ENCODE data around the gene C2orf78. TPM values are rescaled to one million over a fixed set of nuclear protein-coding genes. Genes with fewer than 3 reads are reported as not detected.
A peak's percentile ranks its signal among the peaks of the same experiment; 100 is the strongest.

C2orf78 gene
- total RNA-seq, 4 donors from 2014 or later = not detected

- no peak overlapping the region for H3K4me3 ChIP-seq
- no peak for TF ChIP-seq POLR2AphosphoS5 (IDR thresholded peaks at IDR 0.05)
- TF ChIP-seq EP300 (IDR thresholded peaks at IDR 0.05) = no peak
- no peak for TF ChIP-seq POLR2A (IDR thresholded peaks at IDR 0.05)
- no peak for TF ChIP-seq CTCF (IDR thresholded peaks at IDR 0.05)
- H3K9me3 ChIP-seq = no peaks in the 10 kb centered on the region
- DNase-seq (ENCODE audit: low spot score in 2 of 2) = no peak
- no peaks in the 10 kb centered on the region for H3K4me1 ChIP-seq
- peaks cover 11% of the 10 kb centered on the region for H3K27me3 ChIP-seq
- no peak overlapping the region for H3K27ac ChIP-seq
- no peaks in the 10 kb centered on the region for H3K36me3 ChIP-seq
- 29% methylated on average over 2 of the region's 2 CpGs for WGBS
Measured at GRCh38 chr2:73821227-73821626, 37.2 kb downstream of the C2orf78 start.

- no peak for DNase-seq (ENCODE audit: low spot score in 2 of 2)
- 70% methylated on average over 2 of the region's 2 CpGs for WGBS
- Histone ChIP-seq H3K27ac (no peak overlapping the region), H3K36me3 (no peaks in the 10 kb centered on the region), H3K4me1 (no peaks in the 10 kb centered on the region), H3K4me3 (no peak overlapping the region), H3K9me3 (no peaks in the 10 kb centered on the region), H3K27me3 (peaks cover 10% of the 10 kb centered on the region)
- no peak for TF ChIP-seq POLR2A (IDR thresholded peaks at IDR 0.05)
- TF ChIP-seq EP300 (IDR thresholded peaks at IDR 0.05) = no peak
- no peak for TF ChIP-seq CTCF (IDR thresholded peaks at IDR 0.05)
- TF ChIP-seq POLR2AphosphoS5 (IDR thresholded peaks at IDR 0.05) = no peak
Measured at GRCh38 chr2:73821669-73822068, 37.7 kb downstream of the C2orf78 start.

- DNase-seq (ENCODE audit: low spot score in 2 of 2) = no peak
- H3K27ac ChIP-seq = no peak overlapping the region
- 50% methylated on average over 1 of the region's 1 CpG for WGBS
- H3K36me3 ChIP-seq = no peaks in the 10 kb centered on the region
- no peaks in the 10 kb centered on the region for H3K9me3 ChIP-seq
- H3K4me1 ChIP-seq = no peaks in the 10 kb centered on the region
- no peak overlapping the region for H3K4me3 ChIP-seq
- peaks cover 10% of the 10 kb centered on the region for H3K27me3 ChIP-seq
- TF ChIP-seq POLR2AphosphoS5 (IDR thresholded peaks at IDR 0.05) = no peak
- TF ChIP-seq CTCF (IDR thresholded peaks at IDR 0.05) = no peak
- TF ChIP-seq EP300 (IDR thresholded peaks at IDR 0.05) = no peak
- no peak for TF ChIP-seq POLR2A (IDR thresholded peaks at IDR 0.05)
Measured at GRCh38 chr2:73822276-73822675, 38.3 kb downstream of the C2orf78 start.

GRCh38 chr2:73822991-73823390, 39.0 kb downstream of the C2orf78 start:
- no peak for DNase-seq (ENCODE audit: low spot score in 2 of 2)
- Histone ChIP-seq H3K36me3 (no peaks in the 10 kb centered on the region), H3K27me3 (peaks cover 10% of the 10 kb centered on the region), H3K4me3 (no peak overlapping the region), H3K4me1 (peaks cover 2% of the 10 kb centered on the region), H3K27ac (no peak overlapping the region), H3K9me3 (no peaks in the 10 kb centered on the region)
- 72% methylated on average over 2 of the region's 2 CpGs for WGBS
- TF ChIP-seq POLR2AphosphoS5 (IDR thresholded peaks at IDR 0.05) (no peak), EP300 (IDR thresholded peaks at IDR 0.05) (no peak), POLR2A (IDR thresholded peaks at IDR 0.05) (no peak), CTCF (IDR thresholded peaks at IDR 0.05) (no peak)

DNA sequence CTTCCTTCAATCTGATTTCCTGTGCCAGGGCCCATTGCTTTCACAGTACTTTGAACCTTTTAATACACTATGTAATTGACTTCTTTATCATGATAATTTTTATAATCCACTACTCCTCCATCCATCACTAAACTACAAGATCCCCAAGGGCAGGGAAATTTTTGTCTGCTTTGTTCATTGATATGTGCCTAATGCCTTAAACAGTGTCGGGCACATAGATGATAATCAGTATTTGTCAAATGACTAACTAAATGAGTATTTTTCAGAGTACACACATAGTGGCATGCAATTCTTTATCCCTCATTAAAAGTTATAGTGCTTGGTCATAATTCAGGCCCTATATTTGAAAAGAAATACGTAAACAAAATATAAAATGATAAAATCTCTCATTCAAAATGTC, 39.4 kb downstream of the C2orf78 start:
- TF ChIP-seq EP300 (IDR thresholded peaks at IDR 0.05) (no peak), POLR2AphosphoS5 (IDR thresholded peaks at IDR 0.05) (no peak)
- no peak for DNase-seq (ENCODE audit: low spot score in 2 of 2)
- Histone ChIP-seq H3K27me3 (peaks cover 6% of the 10 kb centered on the region), H3K27ac (no peak overlapping the region), H3K4me1 (peaks cover 6% of the 10 kb centered on the region), H3K4me3 (no peak overlapping the region), H3K36me3 (no peaks in the 10 kb centered on the region), H3K9me3 (no peaks in the 10 kb centered on the region)
- 49% methylated on average over 2 of the region's 2 CpGs for WGBS

- DNase-seq (ENCODE audit: low spot score in 2 of 2) = no peak
- H3K27ac ChIP-seq = no peak overlapping the region
- TF ChIP-seq POLR2AphosphoS5 (IDR thresholded peaks at IDR 0.05) = no peak
- TF ChIP-seq CTCF (IDR thresholded peaks at IDR 0.05) = peak; percentile 70 to 82
- no peak overlapping the region for H3K4me3 ChIP-seq
- peaks cover 7% of the 10 kb centered on the region for H3K4me1 ChIP-seq
- no peaks in the 10 kb centered on the region for H3K36me3 ChIP-seq
- 2% methylated on average over 3 of the region's 3 CpGs for WGBS
- peaks cover 5% of the 10 kb centered on the region for H3K27me3 ChIP-seq
- no peaks in the 10 kb centered on the region for H3K9me3 ChIP-seq
Measured at GRCh38 chr2:73823916-73824523, 40.0 kb downstream of the C2orf78 start.
